DMS 273 treated with DMSO at 0.1 percent for 48 hours (cell line): ENCODE results near the gene COL4A6.
"Not testable (repeated sequence)": the region's sequence is repeated elsewhere in the genome, so short reads cannot be mapped to it uniquely, and the experiment has no call there.

Experiments used
- DNase-seq: peaks from one replicate; lab custom pipeline; 2025; lab: John Stamatoyannopoulos, UW

COL4A6 gene

GRCh38 chrX:108399418-108400165, 38.6 kb downstream of the COL4A6 start:
- DNase-seq = no peak

- DNase-seq = no peak
Observed at GRCh38 chrX:108397627-108398391, 40.4 kb downstream of the COL4A6 start.

GRCh38 chrX:108396986-108397385, 41.2 kb downstream of the COL4A6 start:
- DNase-seq = no peak

GRCh38 chrX:108396188-108396891, 41.9 kb downstream of the COL4A6 start:
- no peak for DNase-seq

- DNase-seq = not testable (repeated sequence)
Observed at GRCh38 chrX:108390976-108391717, 47.1 kb downstream of the COL4A6 start.

- DNase-seq = no peak
Observed at GRCh38 chrX:108384783-108385182, 53.4 kb downstream of the COL4A6 start.

- DNase-seq = no peak
Observed at GRCh38 chrX:108380222-108380621, 58.0 kb downstream of the COL4A6 start.

GRCh38 chrX:108376821-108377220, 61.4 kb downstream of the COL4A6 start:
- DNase-seq = not testable (repeated sequence)

- not testable (repeated sequence) for DNase-seq
Observed at GRCh38 chrX:108375591-108375990, 62.6 kb downstream of the COL4A6 start.

GRCh38 chrX:108366644-108367406, 71.4 kb downstream of the COL4A6 start:
- no peak for DNase-seq

GRCh38 chrX:108362026-108362425, 76.2 kb downstream of the COL4A6 start:
- DNase-seq = no peak

- no peak for DNase-seq
Observed at GRCh38 chrX:108361316-108361715, 76.9 kb downstream of the COL4A6 start.

- no peak for DNase-seq
Observed at GRCh38 chrX:108359806-108360602, 78.2 kb downstream of the COL4A6 start.

- DNase-seq = no peak
Observed at GRCh38 chrX:108353452-108353851, 84.8 kb downstream of the COL4A6 start.

GRCh38 chrX:108349210-108349609, 89.0 kb downstream of the COL4A6 start:
- DNase-seq = no peak

GRCh38 chrX:108348525-108348924, 89.7 kb downstream of the COL4A6 start:
- no peak for DNase-seq

- DNase-seq = no peak
Observed at GRCh38 chrX:108347800-108348199, 90.4 kb downstream of the COL4A6 start.

GRCh38 chrX:108344216-108344615, 94.0 kb downstream of the COL4A6 start:
- no peak for DNase-seq

GRCh38 chrX:108341947-108342346, 96.3 kb downstream of the COL4A6 start:
- no peak for DNase-seq

GRCh38 chrX:108332281-108332680, 105.9 kb downstream of the COL4A6 start:
- DNase-seq = no peak
